GM13977 (cell line): ENCODE measurements around the gene AIFM3.

Experiments used
- DNase-seq: peaks from one replicate; pipeline ENCODE4 v3.0.0; 2012; ENCODE audit warnings: low spot score
- CTCF ChIP-seq: IDR thresholded peaks from 2 replicates; pipeline ENCODE4 v1.5.1; 2012; ENCODE audit warnings: mild to moderate bottlenecking, control low read depth; ENCODE audit not compliant: insufficient read depth; ENCODE audit errors: extremely low read depth, missing control alignments
- in situ Hi-C: fragments of 300-500 bp; cut with MboI; formaldehyde crosslinking; loops from one replicate; pipeline ENCODE4 v1.12.0; 2022; ENCODE audit warnings: low sequenced_read_pairs, low pct_unique_long_range_greater_than_20kb, mixed read lengths, inconsistent platforms; ENCODE audit not compliant: unreplicated experiment

Gene AIFM3

GRCh38 chr22:20992456-20993303 is 25.6 kb downstream of the AIFM3 start:
- in situ Hi-C loops = no loop called here
- no peak for DNase-seq
- TF ChIP-seq CTCF = no peak

- no peak for DNase-seq
- in situ Hi-C loops = no loop called here
- no peak for TF ChIP-seq CTCF
Measured at GRCh38 chr22:20993304-20994127, 26.5 kb downstream of the AIFM3 start.

GRCh38 chr22:20994128-20994901 is 27.3 kb downstream of the AIFM3 start:
- DNase-seq = no peak
- no peak for TF ChIP-seq CTCF
- in situ Hi-C loops = no loop called here

- in situ Hi-C loops = no loop called here
- DNase-seq = no peak
- no peak for TF ChIP-seq CTCF
Measured at GRCh38 chr22:20994902-20995241, 27.8 kb downstream of the AIFM3 start.

GRCh38 chr22:20995329-20996030 is 28.4 kb downstream of the AIFM3 start:
- in situ Hi-C loops = no loop called here
- no peak for TF ChIP-seq CTCF
- no peak for DNase-seq

- in situ Hi-C loops = no loop called here
- no peak for TF ChIP-seq CTCF
- DNase-seq = no peak
Measured at GRCh38 chr22:20996031-20996410, 29.0 kb downstream of the AIFM3 start.
